Fibroblast of skin of left quadriceps (primary cell): ENCODE data around the gene TMOD3.

Experiments used
- DNase-seq, 2 experiments: peaks; one replicate each; pipeline ENCODE4 v3.0.0-alpha.2; 2013; ENCODE audit warnings: low read depth in 2 of 2

Gene TMOD3

DNA sequence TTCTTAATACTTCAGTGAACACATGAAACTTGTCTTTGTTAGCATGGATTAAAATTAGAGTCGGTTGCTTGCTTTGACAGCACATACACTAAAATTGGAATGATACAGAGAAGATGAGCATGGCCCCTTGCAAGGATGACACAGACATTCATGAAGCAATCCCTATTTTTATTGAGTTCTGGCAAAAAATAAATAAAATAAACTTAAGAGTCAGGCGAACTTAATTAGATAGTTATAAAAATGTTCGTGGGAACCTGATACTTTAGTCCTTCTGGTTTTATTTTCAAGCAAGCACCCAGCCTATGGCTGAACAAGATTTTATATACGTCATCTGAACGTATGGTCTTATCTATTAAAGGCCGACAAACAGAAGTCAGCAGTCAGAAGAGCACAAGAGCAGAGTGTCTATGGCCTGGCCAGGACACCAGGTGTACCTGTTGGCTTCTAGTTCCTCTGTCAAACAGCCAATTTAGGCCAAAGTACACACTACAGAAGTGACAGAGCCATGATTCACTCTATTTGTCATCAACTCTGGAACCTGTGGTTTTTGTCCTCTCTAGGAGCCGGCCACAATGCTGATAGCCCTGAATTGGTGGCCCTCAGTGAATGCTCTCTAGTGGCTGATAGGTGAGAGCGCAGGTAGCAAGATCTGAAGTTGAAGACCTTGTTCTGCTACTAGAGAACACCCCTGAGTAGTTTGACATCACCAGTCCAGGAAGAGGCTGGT is 77.8 kb downstream of the TMOD3 start:
- DNase-seq: no peak

DNA sequence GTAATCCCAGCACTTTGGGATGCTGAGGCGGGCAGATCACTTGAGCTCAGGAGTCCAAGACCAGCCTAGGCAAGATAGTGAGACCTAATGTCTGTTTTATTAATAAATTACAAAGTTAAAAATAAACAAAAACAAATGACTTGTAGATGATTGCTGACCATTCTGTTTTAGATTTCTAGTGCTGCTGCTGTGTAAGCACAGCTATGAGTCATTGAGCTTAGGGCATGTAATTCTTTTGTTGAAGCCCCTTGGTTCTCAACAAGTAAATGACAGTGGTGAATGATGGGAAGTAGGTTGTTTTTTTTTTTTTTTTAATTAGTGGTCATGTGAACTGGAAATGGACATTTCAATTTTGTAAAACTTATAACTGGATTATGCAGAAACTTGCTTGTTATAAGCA is 78.9 kb downstream of the TMOD3 start:
- DNase-seq: no peak

DNA sequence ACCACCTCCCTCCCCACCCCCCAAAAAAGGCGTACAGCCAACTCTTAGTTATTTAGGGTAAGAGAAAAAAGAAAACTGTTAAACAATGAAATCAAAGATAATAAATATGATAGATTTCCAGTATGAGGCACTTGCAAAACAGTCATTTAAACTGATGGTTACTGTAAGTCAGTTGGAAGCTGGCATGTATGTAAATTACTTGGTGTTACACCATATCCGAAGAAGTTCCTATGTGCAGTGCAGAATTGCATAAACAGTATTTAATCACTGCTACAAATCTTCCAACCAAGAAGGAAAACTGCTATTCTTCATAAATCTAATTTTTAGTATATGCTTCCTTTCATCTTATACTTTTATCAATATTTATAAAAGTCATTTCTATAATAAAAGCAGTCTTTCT is 80.1 kb downstream of the TMOD3 start:
- DNase-seq: no peak

DNA sequence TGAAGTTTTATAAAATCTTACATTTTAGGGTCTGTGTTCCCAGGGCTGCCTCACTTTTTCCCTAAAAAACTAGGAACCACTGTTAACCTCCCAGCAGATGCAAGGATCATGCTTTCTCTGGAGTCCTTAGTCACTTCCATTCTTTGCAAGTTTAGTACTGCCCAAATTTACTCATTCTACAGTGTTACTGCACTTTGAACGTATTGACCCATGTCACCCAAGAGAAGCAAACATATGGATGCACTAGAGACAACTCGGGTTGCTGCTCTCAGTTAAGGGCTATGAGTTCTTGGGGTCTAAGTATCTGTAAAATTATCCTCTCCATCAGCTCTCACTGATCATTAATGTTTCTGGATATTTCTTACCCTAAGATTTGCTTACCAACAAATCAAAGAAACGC is 83.1 kb downstream of the TMOD3 start:
- no peak for DNase-seq

DNA sequence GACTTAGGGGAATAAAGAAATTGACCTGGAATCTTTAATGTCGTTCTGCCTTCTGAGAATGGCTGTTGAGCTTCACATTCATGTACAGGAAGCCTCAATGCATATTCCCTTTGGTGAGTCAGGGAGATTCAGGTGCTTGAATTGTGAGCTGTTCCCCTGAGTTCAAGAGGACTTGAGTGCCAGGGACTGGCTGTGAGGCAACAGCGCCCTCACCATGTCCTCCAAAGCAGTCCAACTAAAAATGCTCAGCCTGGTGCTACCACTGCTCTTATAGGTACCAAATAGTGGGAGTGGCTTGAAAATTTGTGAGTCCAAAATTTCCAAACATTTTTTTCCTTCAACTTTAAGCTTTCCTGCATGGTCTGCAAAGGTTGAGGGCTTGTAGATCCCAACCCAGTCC is 88.0 kb downstream of the TMOD3 start:
- no peak for DNase-seq

DNA sequence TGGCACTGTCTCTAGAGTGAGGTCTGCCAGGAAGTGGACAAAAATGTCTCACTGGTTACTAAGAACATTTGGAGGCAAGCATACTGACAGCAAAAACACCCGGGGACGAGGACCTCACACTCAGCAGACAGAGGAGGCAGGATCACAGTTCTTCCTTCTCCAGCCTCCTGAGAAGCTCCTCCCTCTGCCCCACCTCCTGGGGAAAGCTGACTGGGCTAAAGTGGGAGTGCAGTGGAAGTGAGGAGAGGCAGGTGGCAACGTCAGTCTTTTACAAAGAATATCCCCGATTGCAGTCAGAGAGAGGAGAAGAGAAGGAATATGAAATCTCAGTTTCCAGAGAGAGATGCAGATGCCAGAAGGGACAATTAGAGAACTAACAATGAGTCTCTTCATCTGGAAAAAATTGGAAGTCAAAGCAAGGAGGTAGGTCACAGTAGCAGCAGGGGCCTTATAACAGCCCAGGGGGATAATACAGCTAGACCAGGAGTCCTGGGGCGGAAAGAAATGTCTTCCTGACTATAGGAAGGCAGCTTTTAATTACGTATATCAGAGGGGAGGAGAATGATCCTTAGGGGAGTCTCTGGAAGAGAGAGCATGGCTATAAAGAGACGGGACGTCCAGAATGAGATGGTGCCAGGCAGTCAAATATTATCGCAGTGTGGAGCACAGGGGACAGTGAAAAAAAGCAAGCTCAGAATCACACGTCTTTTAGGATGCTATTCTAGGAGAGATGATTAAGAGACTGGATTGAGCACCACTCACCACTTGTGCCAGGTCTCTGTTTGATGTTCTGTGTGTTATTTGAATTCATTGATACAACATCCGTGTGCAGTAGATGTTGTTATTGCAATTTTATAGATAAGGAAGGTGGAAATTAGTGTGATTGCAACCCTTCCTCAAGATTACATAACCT is 95.0 kb downstream of the TMOD3 start:
- DNase-seq: no peak

DNA sequence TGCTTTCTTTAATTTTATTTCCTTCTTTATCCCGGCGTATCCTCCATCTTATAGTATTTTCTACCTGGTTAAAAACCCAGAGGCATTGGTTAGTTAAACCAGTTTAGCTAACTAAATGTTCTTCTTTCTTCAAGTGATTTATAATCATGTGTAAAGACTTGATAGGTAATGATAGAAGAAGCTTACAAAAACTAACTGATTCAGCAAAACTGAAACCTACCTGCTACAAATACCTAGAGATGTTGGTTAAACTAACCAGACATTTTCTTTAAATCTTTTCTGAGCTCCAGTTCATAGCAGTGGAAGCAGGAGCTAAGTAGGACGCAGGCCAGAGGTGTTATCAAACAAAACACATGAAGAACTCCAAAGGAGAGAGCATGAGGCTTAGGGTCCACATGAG is 97.4 kb downstream of the TMOD3 start:
- DNase-seq: no peak

DNA sequence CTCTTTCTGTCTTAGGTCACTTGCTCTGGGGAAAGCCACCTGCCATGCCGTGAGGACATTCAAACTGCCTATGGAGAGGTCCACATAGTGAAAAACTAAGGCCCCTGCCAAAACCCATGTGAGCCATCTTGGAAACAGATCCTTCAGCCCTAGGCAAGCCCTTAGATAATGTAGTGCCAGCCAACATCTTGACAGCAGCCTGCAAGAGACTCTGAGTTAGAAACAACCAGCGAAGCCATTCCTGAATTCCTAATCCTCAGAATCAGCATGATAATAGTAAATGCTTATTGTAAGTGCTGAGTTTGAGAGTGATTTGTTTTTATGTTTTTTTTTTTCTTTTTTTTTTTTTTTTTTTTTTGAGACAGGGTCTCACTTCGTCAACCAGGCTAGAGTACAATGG is 101.6 kb downstream of the TMOD3 start:
- DNase-seq: no peak

DNA sequence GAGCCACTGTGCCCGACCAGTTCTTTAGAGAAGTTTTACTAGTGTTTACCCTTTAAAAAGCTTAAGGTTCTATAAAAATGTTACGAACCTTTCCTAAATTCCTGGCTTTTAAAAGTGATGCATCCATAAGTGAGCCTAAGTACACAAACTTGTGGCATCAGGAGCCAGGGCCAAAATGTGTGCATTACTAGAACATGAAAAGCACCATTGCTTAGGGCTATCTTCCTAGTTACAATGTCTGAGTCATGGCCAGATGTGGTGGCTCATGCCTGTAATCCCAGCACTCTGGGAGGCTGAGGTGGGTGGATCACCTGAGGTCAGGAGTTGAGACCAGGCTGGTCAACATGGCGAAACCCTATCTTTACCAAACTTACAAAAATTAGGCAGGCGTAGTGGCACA is 102.2 kb downstream of the TMOD3 start:
- DNase-seq: no peak

DNA sequence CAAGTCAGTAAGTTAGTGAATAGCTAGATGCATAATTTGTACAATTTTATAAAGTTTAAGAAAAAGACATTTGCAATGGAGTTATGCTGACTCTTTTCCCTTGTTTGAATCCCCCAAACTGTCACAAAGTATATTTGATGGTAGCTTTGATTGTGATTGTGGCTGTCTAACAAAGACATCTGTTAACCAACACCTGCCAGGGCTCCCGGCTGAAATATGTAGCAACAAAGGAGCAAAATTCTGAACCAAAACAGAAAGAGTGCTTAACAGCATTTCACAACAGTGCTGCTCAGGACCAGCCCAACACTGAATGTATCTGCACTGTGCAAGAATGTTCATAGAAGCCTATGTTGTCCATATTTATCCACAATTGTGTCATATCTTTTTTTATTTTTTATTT is 102.7 kb downstream of the TMOD3 start:
- DNase-seq: no peak

DNA sequence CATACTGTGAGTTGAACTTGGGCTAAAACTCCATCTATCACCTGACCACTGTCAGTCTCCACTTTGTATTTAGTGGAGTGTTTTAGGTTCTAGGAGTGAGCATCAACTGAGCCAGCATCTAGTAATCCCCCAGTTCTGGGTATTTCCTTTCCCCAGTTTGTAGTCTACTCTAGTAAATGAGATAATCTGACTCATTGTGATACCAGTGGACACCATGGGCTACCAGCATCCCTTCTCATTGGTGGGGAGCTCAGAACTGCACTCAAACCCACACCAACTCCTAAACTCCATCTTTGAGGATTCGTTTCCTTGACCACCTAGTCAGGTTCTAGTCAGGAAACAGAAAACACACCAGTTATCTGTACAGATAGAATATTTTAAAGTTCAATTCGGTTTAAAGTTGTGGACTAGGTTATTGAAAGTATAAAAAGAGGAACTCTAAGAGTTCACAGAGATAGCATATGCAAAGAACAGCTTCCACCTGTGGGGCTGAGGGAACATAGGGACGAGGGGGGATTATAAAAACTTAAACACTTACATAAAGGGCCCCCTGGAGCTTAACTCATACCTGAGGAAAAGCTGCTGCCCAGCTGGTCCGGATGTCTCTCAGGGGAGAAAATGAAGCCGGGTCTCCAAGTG is 106.1 kb downstream of the TMOD3 start:
- no peak for DNase-seq

DNA sequence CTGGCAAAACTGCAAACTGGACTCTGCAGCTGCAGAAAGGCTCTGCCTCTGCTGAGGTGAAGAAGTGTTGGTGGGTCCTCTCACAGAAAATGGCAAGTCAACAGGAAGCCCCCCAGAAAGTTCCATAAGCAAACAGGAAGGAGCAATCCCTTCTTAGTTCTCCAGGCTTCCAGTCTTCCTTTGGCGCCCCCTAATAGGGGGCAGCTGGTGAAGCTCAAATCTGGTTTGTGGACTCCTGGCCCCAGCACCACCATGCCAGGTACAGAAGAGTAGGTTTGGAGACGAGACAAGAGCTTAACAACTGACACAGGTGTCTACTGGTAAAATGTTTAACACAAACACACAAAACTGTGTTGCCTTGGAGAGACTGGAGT is 106.6 kb downstream of the TMOD3 start:
- no peak for DNase-seq

DNA sequence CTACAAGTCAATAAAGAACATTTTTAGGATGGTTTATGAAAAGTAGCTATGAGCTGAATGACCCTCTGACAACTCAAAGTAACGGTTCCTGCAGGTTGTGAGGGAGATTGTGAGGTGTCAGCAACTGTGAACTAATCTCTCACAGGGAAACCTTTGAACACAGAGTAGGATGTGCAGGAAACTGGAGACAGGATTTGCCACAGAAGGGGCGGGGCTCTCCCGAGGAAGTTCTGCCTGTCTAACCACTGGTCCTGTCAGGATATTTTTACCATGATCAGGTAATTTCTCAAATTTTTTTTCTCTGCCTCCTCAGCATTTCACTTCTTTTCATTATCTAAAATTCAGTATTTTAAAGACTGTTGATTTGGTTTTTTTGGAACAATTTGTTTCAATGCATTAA is 108.8 kb downstream of the TMOD3 start:
- no peak for DNase-seq

DNA sequence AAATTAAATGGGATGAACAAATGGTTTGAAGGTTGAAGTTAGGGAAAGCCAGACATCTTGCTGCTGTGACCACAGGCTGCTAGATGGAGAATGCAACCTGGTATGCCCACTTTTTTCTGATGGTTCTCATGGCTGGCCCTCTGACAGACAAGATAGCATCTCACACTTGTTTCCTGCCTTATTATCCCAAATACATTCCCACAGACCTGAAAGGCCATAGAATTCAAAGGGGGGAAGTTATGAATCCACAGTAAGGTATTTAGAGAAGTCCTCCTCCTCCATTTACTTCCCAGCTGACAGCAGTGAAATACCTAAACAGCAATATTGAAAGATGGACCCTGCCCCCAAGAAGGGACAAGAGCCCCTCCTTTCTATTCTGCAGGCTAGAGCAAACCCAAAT is 109.8 kb downstream of the TMOD3 start:
- no peak for DNase-seq

DNA sequence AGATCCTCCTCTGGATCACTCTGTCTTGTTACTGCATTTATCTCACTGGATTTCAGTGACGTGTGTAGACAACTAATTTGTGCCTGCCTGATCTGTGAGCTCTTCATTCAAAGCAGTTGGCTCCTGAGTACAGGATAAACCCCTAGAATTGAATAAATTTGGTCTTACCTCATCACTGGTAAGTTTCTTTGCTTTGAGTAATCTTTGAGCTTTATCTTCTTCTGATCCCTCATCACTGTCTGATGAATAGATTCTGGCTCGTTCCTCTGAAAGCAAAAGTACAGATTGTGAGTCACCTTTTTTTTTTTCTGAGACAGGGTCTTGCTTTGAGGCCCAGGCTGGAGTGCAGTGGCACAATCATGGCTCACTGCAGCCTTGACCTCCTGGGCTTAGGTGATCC is 117.7 kb downstream of the TMOD3 start:
- no peak for DNase-seq

DNA sequence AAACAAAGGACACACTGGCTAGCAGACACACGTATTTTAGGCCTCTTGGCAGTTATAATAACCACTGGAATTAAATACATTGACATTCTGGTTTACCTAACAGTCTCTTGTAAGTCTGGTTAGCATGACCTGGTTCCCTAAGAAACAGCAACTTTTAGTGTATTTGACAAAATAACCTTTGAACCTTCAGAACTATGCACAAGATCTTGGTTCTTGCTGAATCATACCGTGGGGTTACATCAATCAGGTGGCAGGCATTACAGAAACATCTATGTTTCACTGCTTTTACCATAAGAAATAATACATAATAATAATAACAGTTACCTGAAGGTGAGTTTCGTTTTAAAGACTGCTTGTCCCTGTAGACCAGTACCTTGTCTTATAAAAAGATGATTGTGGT is 123.4 kb downstream of the TMOD3 start:
- DNase-seq: no peak

DNA sequence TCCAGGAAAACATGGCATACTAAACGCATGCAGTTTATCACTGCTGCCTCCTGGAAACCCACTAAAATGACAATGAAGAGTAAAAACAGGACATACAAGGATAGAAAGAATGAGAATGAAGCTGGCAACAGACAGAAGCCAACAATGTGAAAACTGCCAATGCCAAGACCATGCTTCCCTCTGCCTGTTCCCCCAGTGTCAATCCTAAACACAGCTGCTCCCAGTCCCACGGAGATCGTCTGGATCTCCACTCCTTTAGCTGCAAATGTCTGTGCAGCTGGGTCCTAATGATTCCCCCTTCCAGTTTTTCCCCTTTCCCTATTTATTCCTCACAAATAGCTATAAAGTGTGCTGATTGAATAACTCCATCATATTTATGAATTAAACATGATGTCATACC is 126.1 kb downstream of the TMOD3 start:
- DNase-seq: no peak
